Suppressor macrophage treated with lipopolysaccharide for 1 hour (primary cell): Measurements from ENCODE around the gene PPP1R9A.

Source experiments
- DNase-seq, 3 donors: peaks; one replicate each; pipeline ENCODE4 v3.0.0-alpha.2; 2020 to 2022

The PPP1R9A gene

GRCh38 chr7:95323410-95324129 lies 416.2 kb downstream of the PPP1R9A start:
- DNase-seq: no peak

DNA sequence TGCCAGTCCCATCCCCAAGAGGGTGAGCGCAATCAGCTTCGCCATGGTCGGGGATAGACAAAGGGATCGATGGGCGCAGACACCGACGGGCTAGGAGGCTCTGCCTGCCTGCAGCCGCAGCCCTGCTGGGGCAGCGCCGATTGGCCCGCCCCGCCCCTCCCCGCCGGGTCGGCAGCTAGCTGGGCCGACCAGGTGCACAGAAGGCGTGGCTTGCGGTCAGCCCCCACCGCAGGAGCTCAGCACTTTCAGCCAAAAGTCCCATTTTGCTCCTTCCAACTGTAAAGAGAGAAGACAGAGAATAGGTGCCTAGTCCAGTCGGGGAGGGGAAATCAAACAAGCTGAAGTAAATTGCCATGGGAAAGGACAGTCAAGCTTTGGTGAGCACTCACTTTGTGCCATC lies 417.0 kb downstream of the PPP1R9A start, which contains the start of gene PON1:
Gene PON1, minus strand, starts transcription at position 102 of the 400 bp plus-strand sequence. Its CDS starts 57 bp downstream, at position 45.
- no peak for DNase-seq

GRCh38 chr7:95327356-95327755 lies 420.0 kb downstream of the PPP1R9A start:
- DNase-seq: no peak

- peak; percentile 17 to 48 (median 24) for DNase-seq
Measured at GRCh38 chr7:95330204-95330960, 423.0 kb downstream of the PPP1R9A start.

- no peak for DNase-seq
Measured at GRCh38 chr7:95330961-95331337, 423.6 kb downstream of the PPP1R9A start.

DNA sequence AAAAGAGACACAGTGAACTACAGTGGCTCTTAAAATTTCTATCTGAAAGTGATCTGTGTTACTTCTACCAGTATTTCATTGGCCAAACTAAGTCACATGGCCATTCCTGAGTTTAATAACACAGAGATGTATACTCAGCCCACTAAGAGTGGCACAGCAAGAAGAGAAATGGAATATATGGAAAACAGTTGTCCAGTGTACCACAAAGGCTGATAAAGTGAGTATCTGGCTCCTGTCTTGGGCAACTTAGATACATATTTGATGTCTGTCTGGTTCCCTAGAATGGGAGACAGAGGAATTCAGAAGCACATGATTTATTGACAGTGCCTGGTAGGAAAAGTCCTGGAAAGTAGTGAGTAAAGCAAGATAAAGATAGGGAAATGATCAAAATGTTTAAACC lies 427.1 kb downstream of the PPP1R9A start:
- DNase-seq: no peak

GRCh38 chr7:95335093-95335492 lies 427.7 kb downstream of the PPP1R9A start:
- DNase-seq: no peak

DNA sequence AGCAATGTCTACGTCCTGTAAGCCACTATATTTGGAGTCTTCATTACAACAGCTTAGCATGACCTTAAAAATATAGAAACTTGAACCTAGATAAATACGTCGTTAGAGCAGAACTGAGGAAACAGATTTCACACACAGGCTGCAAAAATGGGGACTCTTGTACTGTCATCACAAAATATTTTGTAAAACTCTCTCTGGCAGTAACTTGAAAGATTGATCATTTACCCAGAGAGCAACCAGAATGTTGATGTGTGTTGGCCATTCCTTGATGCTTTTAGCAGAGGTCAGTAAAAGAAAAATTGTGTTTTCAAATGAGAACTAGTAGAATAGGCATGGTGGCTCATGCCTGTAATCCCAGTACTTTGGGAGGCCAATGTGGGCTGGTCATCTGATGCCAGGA lies 431.4 kb downstream of the PPP1R9A start:
- no peak for DNase-seq

- DNase-seq: no peak
Measured at GRCh38 chr7:95340491-95340890, 433.1 kb downstream of the PPP1R9A start.

DNA sequence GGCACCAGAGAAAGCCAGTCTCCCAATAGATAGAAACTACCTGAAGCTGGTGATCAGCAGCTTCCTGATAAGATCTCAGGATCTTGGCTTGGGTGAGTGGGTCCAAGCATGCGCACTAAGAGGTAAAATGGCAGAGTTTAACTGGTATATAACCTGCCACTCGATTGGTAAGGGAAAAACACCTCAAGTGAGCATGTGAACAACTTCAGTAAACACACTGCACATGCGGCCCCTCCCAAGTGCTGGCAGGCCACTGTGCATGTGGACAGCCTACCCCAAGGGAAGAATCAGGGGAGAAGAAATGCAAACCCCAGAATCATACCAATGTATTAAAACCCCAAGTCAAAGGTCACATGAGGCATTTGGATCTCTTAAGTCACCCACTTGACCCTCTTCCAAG lies 434.6 kb downstream of the PPP1R9A start:
- no peak for DNase-seq

DNA sequence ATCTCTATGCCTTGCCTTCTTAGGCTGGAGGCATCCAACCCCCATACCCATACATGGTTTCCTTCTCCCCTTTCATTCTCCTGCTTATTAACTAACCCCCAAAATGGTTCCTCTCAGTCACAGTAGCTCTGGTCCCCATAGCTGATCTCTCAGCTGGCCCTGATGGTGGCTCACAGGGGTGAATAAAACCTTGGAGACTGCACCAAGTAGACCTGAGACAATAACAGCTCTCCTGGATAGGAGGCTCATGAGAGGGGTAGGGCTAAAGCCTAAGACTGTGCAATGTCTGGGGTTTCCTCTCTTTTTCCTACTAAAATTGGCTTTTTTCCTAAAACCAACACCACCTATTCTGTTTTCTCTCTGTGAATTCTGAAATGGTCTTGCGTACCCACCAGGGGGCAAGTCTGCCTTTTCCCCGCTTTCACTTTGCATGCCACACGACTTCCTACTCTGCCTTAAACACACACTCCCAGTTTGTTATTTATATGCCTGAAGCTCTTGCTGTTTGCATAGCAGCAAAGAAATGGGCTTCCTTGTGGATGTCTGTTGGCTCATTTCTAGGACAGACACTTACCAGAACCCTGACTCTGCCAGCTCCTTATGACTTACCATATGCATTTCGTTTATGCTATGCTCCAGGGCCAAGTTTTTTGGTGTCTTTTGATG lies 435.4 kb downstream of the PPP1R9A start:
- DNase-seq: no peak
